ENCODE results near the gene ESYT2.
"Not testable (repeated sequence)": the region's sequence is repeated elsewhere in the genome, so short reads cannot be mapped to it uniquely, and the experiment has no call there.

ESYT2 gene

GRCh38 chr7:158858592-158859503 lies 29.5 kb upstream of the ESYT2 start:
- in situ Hi-C loops (cut with HindIII; ENCODE audit: low sequenced_read_pairs), result no loop called here

GRCh38 chr7:158856883-158857668 lies 27.8 kb upstream of the ESYT2 start:
- in situ Hi-C loops (cut with HindIII; ENCODE audit: low sequenced_read_pairs), result no loop called here

- in situ Hi-C loops (cut with HindIII; ENCODE audit: low sequenced_read_pairs), result no loop called here
Observed at GRCh38 chr7:158854681-158855081, 25.4 kb upstream of the ESYT2 start.

- in situ Hi-C loops (cut with HindIII; ENCODE audit: low sequenced_read_pairs), result no loop called here
Observed at GRCh38 chr7:158850545-158851102, 21.3 kb upstream of the ESYT2 start.

- in situ Hi-C loops (cut with HindIII; ENCODE audit: low sequenced_read_pairs), result no loop called here
Observed at GRCh38 chr7:158849768-158850544, 20.6 kb upstream of the ESYT2 start.

GRCh38 chr7:158849442-158849767 lies 20.1 kb upstream of the ESYT2 start:
- in situ Hi-C loops (cut with HindIII; ENCODE audit: low sequenced_read_pairs), result no loop called here

- in situ Hi-C loops (cut with HindIII; ENCODE audit: low sequenced_read_pairs), result no loop called here
Observed at GRCh38 chr7:158847451-158847866, 18.1 kb upstream of the ESYT2 start.

GRCh38 chr7:158846304-158846703 lies 17.0 kb upstream of the ESYT2 start:
- in situ Hi-C loops (cut with HindIII; ENCODE audit: low sequenced_read_pairs), result no loop called here

- in situ Hi-C loops (cut with HindIII; ENCODE audit: low sequenced_read_pairs), result no loop called here
Observed at GRCh38 chr7:158843771-158844170, 14.5 kb upstream of the ESYT2 start.

GRCh38 chr7:158842486-158842885 lies 13.2 kb upstream of the ESYT2 start:
- in situ Hi-C loops (cut with HindIII; ENCODE audit: low sequenced_read_pairs), result no loop called here

GRCh38 chr7:158840604-158841003 lies 11.3 kb upstream of the ESYT2 start:
- in situ Hi-C loops (cut with HindIII; ENCODE audit: low sequenced_read_pairs), result no loop called here

- in situ Hi-C loops (cut with HindIII; ENCODE audit: low sequenced_read_pairs), result not testable (repeated sequence)
Observed at GRCh38 chr7:158839177-158839576, 9.9 kb upstream of the ESYT2 start.

- in situ Hi-C loops (cut with HindIII; ENCODE audit: low sequenced_read_pairs), result no loop called here
Observed at GRCh38 chr7:158837790-158838637, 8.7 kb upstream of the ESYT2 start.

GRCh38 chr7:158836692-158837091 lies 7.4 kb upstream of the ESYT2 start:
- in situ Hi-C loops (cut with HindIII; ENCODE audit: low sequenced_read_pairs), result no loop called here

- in situ Hi-C loops (cut with HindIII; ENCODE audit: low sequenced_read_pairs), result no loop called here
Observed at GRCh38 chr7:158834878-158835784, 5.8 kb upstream of the ESYT2 start.

- in situ Hi-C loops (cut with HindIII; ENCODE audit: low sequenced_read_pairs), result no loop called here
Observed at GRCh38 chr7:158832994-158833393, 3.7 kb upstream of the ESYT2 start.

- in situ Hi-C loops (cut with HindIII; ENCODE audit: low sequenced_read_pairs), result no loop called here
Observed at GRCh38 chr7:158831738-158832091, 2.4 kb upstream of the ESYT2 start.

GRCh38 chr7:158830211-158830723 lies 958 bp upstream of the ESYT2 start:
- in situ Hi-C loops (cut with HindIII; ENCODE audit: low sequenced_read_pairs), result no loop called here

- in situ Hi-C loops (cut with HindIII; ENCODE audit: low sequenced_read_pairs), result no loop called here
Observed at GRCh38 chr7:158829021-158829341, 328 bp downstream of the ESYT2 start.
